Vagina (tissue), 2 donors: ENCODE data around the gene HIPK2. TPM values are rescaled to one million over a fixed set of nuclear protein-coding genes. Genes with fewer than 3 reads are reported as not detected.

Experiments
- DNase-seq, 2 donors: peaks; one replicate each; pipeline ENCODE4 v3.0.0-alpha.2; 2017; ENCODE audit errors: extremely low spot score in 2 of 2
- H3K27ac ChIP-seq: fragments of 200-600 bp; sonication (generic); one replicate; pipeline ENCODE4 v1.5.1; 2019
- H3K27me3 ChIP-seq: fragments of 200-600 bp; sonication (generic); one replicate; pipeline ENCODE4 v1.5.1; 2019
- H3K36me3 ChIP-seq, 2 donors: fragments of 200-600 bp; sonication (generic); one replicate each; pipeline ENCODE4 v1.5.1; 2017 to 2019
- H3K4me1 ChIP-seq: fragments of 200-600 bp; sonication (generic); one replicate; pipeline ENCODE4 v1.5.1; 2019
- H3K4me3 ChIP-seq, 2 donors: fragments of 200-600 bp; sonication (generic); 1 replicate in 1 of 2; 2 replicates in 1 of 2; pipeline ENCODE4 v1.5.1; 2016 to 2019
- H3K9me3 ChIP-seq: fragments of 200-600 bp; sonication (generic); one replicate; pipeline ENCODE4 v1.5.1; 2019
- CTCF ChIP-seq, 3 experiments: fragments of 450-650 bp in 2 of 3; fragments of 200-600 bp in 1 of 3; sonication (generic) in 1 of 3; IDR thresholded peaks; one replicate each; pipeline ENCODE4 v1.5.1; 2017 to 2019; ENCODE audit warnings: antibody characterized with exemption in 3 of 3, mild to moderate bottlenecking in 2 of 3, moderate library complexity in 2 of 3
- POLR2A ChIP-seq, 2 donors: fragments of 450-650 bp; IDR thresholded peaks; one replicate each; pipeline ENCODE4 v1.6.1; 2017; ENCODE audit warnings: antibody characterized with exemption in 2 of 2, mild to moderate bottlenecking in 2 of 2, moderate library complexity in 2 of 2
- POLR2AphosphoS5 ChIP-seq, 2 donors: sonication (generic); formaldehyde crosslinking; IDR thresholded peaks; one replicate each; pipeline ENCODE4 v1.9.0; 2017; ENCODE audit warnings: antibody characterized with exemption in 2 of 2, mild to moderate bottlenecking in 2 of 2, low read depth in 1 of 2; ENCODE audit not compliant: insufficient read depth in 1 of 2
- intact Hi-C: fragments of 100-400 bp; cut with DNase I; formaldehyde crosslinking; loops from one replicate; pipeline ENCODE4 v1.15.1; 2023
- total RNA-seq: library from RNA; depleted of rRNA; stranded (reverse); fragments of >200 nt; gene quantifications from one replicate; pipeline ENCODE4 v1.2.3, GENCODE V29; 2016

Gene HIPK2
- total RNA-seq, 1 donor from 2014 or later: 21.9 TPM

DNA sequence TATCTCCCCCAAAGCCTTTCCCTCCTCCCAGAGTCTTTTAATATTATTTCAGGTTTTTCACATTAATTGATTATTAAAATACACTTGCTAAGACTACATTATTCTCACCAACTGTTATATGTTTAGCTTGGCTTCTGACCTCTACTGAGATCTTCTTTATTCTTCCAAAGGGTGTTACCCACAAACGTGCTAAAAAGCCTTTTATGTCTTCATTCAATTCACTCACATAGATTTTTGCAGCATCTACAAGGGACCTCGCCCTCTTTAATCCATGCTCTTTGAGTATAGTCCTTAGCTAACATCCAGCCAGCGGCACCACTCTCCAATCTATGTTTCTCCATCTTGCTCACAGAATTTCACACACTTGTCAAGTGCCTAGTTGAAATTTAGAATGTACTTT, 115.9 kb downstream of the HIPK2 start:
- Histone ChIP-seq H3K4me3 (no peak overlapping the region), H3K9me3 (no peaks in the 10 kb centered on the region), H3K27ac (no peak overlapping the region), H3K4me1 (peaks cover 28% of the 10 kb centered on the region), H3K36me3 (no peaks in the 10 kb centered on the region), H3K27me3 (no peaks in the 10 kb centered on the region)
- DNase-seq: no peak
- TF ChIP-seq CTCF (IDR thresholded peaks at IDR 0.05): no peak
- TF ChIP-seq POLR2AphosphoS5 (IDR thresholded peaks at IDR 0.05; ENCODE audit: insufficient read depth in 1 of 2, low read depth in 1 of 2): no peak
- TF ChIP-seq POLR2A (IDR thresholded peaks at IDR 0.05): no peak
- intact Hi-C loops: no loop called here

DNA sequence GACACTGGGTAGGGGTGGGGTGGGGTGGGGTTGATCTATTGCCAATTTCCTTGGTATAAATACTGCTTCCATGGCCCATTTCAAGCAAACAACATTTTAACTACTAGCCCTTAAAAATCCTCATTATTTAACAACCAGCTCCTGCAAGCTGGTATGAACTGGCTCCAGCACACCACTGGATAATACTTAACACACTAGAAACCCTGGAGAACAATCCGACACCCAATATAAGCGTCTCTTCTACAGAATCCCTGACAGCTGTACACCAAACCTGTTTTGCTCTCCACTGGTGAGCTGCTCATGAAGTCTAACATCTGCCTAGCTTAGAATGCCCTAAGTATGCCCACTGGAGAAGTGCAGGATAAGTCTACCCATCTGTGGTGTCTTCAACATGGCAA, 116.8 kb downstream of the HIPK2 start:
- H3K4me1 ChIP-seq: peaks cover 31% of the 10 kb centered on the region
- intact Hi-C loops: no loop called here
- H3K9me3 ChIP-seq: no peaks in the 10 kb centered on the region
- H3K36me3 ChIP-seq: no peaks in the 10 kb centered on the region
- TF ChIP-seq POLR2AphosphoS5 (IDR thresholded peaks at IDR 0.05; ENCODE audit: insufficient read depth in 1 of 2, low read depth in 1 of 2) (no peak), POLR2A (IDR thresholded peaks at IDR 0.05) (no peak), CTCF (IDR thresholded peaks at IDR 0.05) (no peak)
- H3K4me3 ChIP-seq: no peak overlapping the region
- H3K27ac ChIP-seq: no peak overlapping the region
- no peak for DNase-seq
- H3K27me3 ChIP-seq: no peaks in the 10 kb centered on the region

DNA sequence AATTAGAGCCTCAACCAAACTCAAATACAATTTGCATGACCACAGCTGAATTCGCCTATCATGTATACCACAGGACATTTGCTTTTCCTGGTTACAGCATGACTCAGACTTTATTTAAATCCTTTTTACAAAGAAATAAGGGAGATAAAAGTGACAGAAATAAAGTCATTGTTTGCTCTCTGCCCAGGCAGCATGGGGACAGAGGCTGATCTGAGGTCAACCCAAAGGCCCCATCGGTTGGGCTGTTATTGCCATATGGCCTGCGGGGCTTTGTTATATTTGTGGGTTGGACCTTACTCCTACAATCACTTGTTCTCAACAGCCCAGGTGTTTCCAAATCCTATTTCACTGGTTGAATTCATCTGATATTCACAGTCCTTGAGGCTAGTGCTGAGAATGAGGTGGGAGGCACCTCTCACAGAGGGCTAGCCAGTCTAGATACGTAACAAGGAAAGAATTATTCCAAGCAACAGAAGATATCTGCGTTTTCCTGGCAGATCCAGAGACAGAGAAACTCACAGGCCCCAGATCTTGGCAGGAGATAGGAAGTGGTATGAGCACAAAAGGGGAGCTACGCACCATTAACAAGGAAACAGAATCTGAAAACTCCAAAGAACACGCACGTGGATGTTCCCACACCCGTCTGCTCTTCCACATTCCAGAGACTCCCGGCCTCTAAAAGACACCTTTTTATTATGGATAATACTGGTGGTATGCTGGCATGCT, 117.3 kb downstream of the HIPK2 start:
- TF ChIP-seq POLR2AphosphoS5 (IDR thresholded peaks at IDR 0.05; ENCODE audit: insufficient read depth in 1 of 2, low read depth in 1 of 2) (no peak), CTCF (IDR thresholded peaks at IDR 0.05) (no peak), POLR2A (IDR thresholded peaks at IDR 0.05) (no peak)
- peaks cover 31% of the 10 kb centered on the region for H3K4me1 ChIP-seq
- DNase-seq: no peak
- H3K36me3 ChIP-seq: no peaks in the 10 kb centered on the region
- no peaks in the 10 kb centered on the region for H3K9me3 ChIP-seq
- intact Hi-C loops: no loop called here
- H3K4me3 ChIP-seq: no peak overlapping the region
- no peak overlapping the region for H3K27ac ChIP-seq
- no peaks in the 10 kb centered on the region for H3K27me3 ChIP-seq

GRCh38 chr7:139659922-139660316, 117.9 kb downstream of the HIPK2 start:
- Histone ChIP-seq H3K27ac (no peak overlapping the region), H3K4me1 (peaks cover 31% of the 10 kb centered on the region), H3K27me3 (no peaks in the 10 kb centered on the region), H3K36me3 (no peaks in the 10 kb centered on the region), H3K4me3 (no peak overlapping the region), H3K9me3 (no peaks in the 10 kb centered on the region)
- no peak for DNase-seq
- no peak for TF ChIP-seq POLR2AphosphoS5 (IDR thresholded peaks at IDR 0.05; ENCODE audit: insufficient read depth in 1 of 2, low read depth in 1 of 2)
- TF ChIP-seq POLR2A (IDR thresholded peaks at IDR 0.05): no peak
- no peak for TF ChIP-seq CTCF (IDR thresholded peaks at IDR 0.05)
- intact Hi-C loops: no loop called here

DNA sequence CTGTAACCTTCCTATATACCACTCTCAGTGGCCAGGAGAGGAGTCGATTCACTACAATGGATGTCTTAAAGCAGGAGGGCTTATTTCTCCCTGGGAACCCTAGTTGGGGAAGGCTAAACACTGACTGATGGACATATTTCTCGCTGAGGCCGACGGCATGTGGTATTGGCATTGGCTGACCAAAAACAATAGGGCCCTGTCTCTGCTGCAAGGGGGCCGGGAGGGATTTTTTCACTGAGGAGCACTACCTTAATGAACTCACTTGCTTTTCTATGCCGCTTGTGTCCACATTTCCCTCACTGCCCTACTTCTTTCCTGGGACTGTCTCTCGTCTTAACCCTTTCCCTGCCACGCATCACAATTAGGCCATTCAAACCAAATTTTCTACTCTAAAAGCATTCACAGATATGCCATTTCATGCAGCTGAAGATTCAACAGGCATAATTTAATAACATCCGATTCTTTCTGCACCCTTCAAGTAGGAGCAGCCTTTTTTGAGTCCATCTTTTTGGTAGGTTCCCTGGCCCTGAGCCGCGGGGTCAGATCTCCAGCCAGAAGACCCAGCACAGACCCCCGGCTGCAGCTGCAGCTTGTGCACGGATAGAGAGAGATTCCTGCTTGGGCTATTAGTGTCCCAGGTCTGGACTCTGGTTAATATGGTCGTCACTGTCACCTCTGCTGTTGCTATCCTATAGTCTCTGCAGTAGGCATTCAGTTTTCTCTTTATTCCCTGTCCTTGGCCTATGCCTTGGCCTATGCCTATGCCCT, 118.7 kb downstream of the HIPK2 start:
- Histone ChIP-seq H3K36me3 (no peaks in the 10 kb centered on the region), H3K4me3 (no peak overlapping the region), H3K27ac (no peak overlapping the region), H3K4me1 (peaks cover 31% of the 10 kb centered on the region), H3K27me3 (no peaks in the 10 kb centered on the region), H3K9me3 (no peaks in the 10 kb centered on the region)
- no peak for DNase-seq
- TF ChIP-seq POLR2A (IDR thresholded peaks at IDR 0.05) (no peak), CTCF (IDR thresholded peaks at IDR 0.05) (no peak), POLR2AphosphoS5 (IDR thresholded peaks at IDR 0.05; ENCODE audit: insufficient read depth in 1 of 2, low read depth in 1 of 2) (no peak)
- intact Hi-C loops: no loop called here
